Esophagus mucosa (tissue), 1 donor: ENCODE measurements around the gene FEN1. TPM values are rescaled to one million over a fixed set of nuclear protein-coding genes. Genes with fewer than 3 reads are reported as not detected.

Experiments
- ATAC-seq: fragments of 200-7000 bp; cut with Tn5 transposase; one replicate; pipeline ENCODE4 v1.9.1; 2020
- total RNA-seq: library from RNA; stranded (reverse); gene quantifications from one replicate; pipeline ENCODE4 v1.2.4, GENCODE V29; 2023
- donor health status: DM: yes; HTN: yes; CAD: no.

The FEN1 gene
- total RNA-seq, 1 donor from 2014 or later = 18.7 TPM

GRCh38 chr11:61820174-61820573 is 27.5 kb downstream of the FEN1 start:
- peak; percentile 88 for ATAC-seq

GRCh38 chr11:61826930-61827570 is 34.3 kb downstream of the FEN1 start:
- ATAC-seq = no peak

- ATAC-seq = peak; percentile 74
These were observed 35.1 kb downstream of the FEN1 start, which contains the start of gene FADS2 for GRCh38 chr11:61827571-61828378. TSS of gene FADS2 (plus strand) at chr11:61828300. CDS start at chr11:61828391, 91 bp downstream.

GRCh38 chr11:61828379-61828628 is 35.6 kb downstream of the FEN1 start:
- ATAC-seq = no peak

GRCh38 chr11:61828629-61829407 is 36.1 kb downstream of the FEN1 start:
- ATAC-seq = peak; percentile 11

- no peak for ATAC-seq
These were observed 37.1 kb downstream of the FEN1 start for GRCh38 chr11:61829806-61830205.

- no peak for ATAC-seq
These were observed 37.8 kb downstream of the FEN1 start for GRCh38 chr11:61830237-61831105.

- no peak for ATAC-seq
These were observed 39.5 kb downstream of the FEN1 start for GRCh38 chr11:61832207-61832606.

GRCh38 chr11:61832754-61833153 is 40.0 kb downstream of the FEN1 start:
- no peak for ATAC-seq

- no peak for ATAC-seq
These were observed 40.8 kb downstream of the FEN1 start for GRCh38 chr11:61833471-61833870.

GRCh38 chr11:61833926-61834277 is 41.2 kb downstream of the FEN1 start:
- ATAC-seq = no peak

GRCh38 chr11:61834278-61835048 is 41.8 kb downstream of the FEN1 start:
- ATAC-seq = peak; percentile 43

GRCh38 chr11:61836193-61836592 is 43.5 kb downstream of the FEN1 start:
- ATAC-seq = no peak

- ATAC-seq = no peak
These were observed 44.8 kb downstream of the FEN1 start for GRCh38 chr11:61837411-61838005.

GRCh38 chr11:61838501-61838900 is 45.8 kb downstream of the FEN1 start:
- ATAC-seq = no peak

- no peak for ATAC-seq
These were observed 46.2 kb downstream of the FEN1 start for GRCh38 chr11:61838921-61839320.

- no peak for ATAC-seq
These were observed 47.0 kb downstream of the FEN1 start for GRCh38 chr11:61839742-61840141.

GRCh38 chr11:61840371-61840770 is 47.7 kb downstream of the FEN1 start:
- ATAC-seq = no peak

- no peak for ATAC-seq
These were observed 49.2 kb downstream of the FEN1 start for GRCh38 chr11:61841636-61842527.

GRCh38 chr11:61842528-61842820 is 49.8 kb downstream of the FEN1 start:
- no peak for ATAC-seq
